IMR-90 (cell line): ENCODE results near the gene PAM. TPM values are rescaled to one million over a fixed set of nuclear protein-coding genes. Genes with fewer than 3 reads are reported as not detected.

Experiments used
- ATAC-seq: fragments of 200-7000 bp; cut with Tn5 transposase; 2 replicates; pipeline ENCODE4 v1.9.1; 2020; ENCODE audit warnings: low read depth, mild to moderate bottlenecking, moderate library complexity
- BruUV-seq: library from RNA; stranded (reverse); fragments of 400-500 nt; replicated peaks from 2 replicates; lab custom pipeline; 2021; lab: Mats Ljungman, UMichigan
- CTCF ChIA-PET: fragments of 300-600 bp; formaldehyde crosslinking; extraction: SDS; loops from one replicate; lab custom pipeline; 2021; ENCODE audit warnings: antibody characterized with exemption; lab: Yijun Ruan, JAX
- POLR2A ChIA-PET: fragments of 300-600 bp; sonication (Branson Sonifier 250); formaldehyde crosslinking; loops from one replicate; lab custom pipeline; 2022; ENCODE audit warnings: antibody characterized with exemption; ENCODE audit not compliant: unreplicated experiment; lab: Charles Lee
- DNase-seq: peaks from one replicate; pipeline ENCODE4 v3.0.0; 2013
- H2AFZ ChIP-seq: replicated peaks from 2 replicates; pipeline ENCODE3; 2013; ENCODE audit warnings: low read length, mild to moderate bottlenecking; ENCODE audit not compliant: poor library complexity
- H2AK5ac ChIP-seq: 2 replicates; pipeline ENCODE4 v1.6.1; 2013; ENCODE audit warnings: low read depth, low read length, inconsistent platforms
- H2AK9ac ChIP-seq: replicated peaks from 2 replicates; pipeline ENCODE3; 2013; ENCODE audit warnings: mild to moderate bottlenecking, low read depth, low read length, moderate library complexity; ENCODE audit not compliant: poor library complexity
- H2BK120ac ChIP-seq: 2 replicates; pipeline ENCODE4 v1.6.1; 2013; ENCODE audit warnings: low read depth, low read length, inconsistent platforms
- H2BK15ac ChIP-seq: 3 replicates; pipeline ENCODE4 v1.6.1; 2013; ENCODE audit warnings: low read depth, low read length, inconsistent platforms
- H2BK20ac ChIP-seq: 2 replicates; pipeline ENCODE4 v1.6.1; 2013; ENCODE audit warnings: low read depth, mild to moderate bottlenecking, inconsistent platforms, low read length, moderate library complexity
- H2BK5ac ChIP-seq: 2 replicates; pipeline ENCODE4 v1.6.1; 2013; ENCODE audit warnings: mild to moderate bottlenecking, low read depth, low read length, inconsistent platforms; ENCODE audit not compliant: poor library complexity, severe bottlenecking
- H3K14ac ChIP-seq: replicated peaks from 2 replicates; pipeline ENCODE4 v1.6.1; 2013; ENCODE audit warnings: low read depth, low read length, inconsistent platforms
- H3K18ac ChIP-seq: 2 replicates; pipeline ENCODE4 v1.6.1; 2013; ENCODE audit warnings: low read depth, low read length, control low read depth
- H3K23ac ChIP-seq: 2 replicates; pipeline ENCODE4 v1.6.1; 2013; ENCODE audit warnings: low read depth, low read length, inconsistent platforms
- H3K27ac ChIP-seq: 2 replicates; pipeline ENCODE4 v1.5.1; 2013; ENCODE audit warnings: mild to moderate bottlenecking, control low read depth, low read length; ENCODE audit not compliant: insufficient read depth
- H3K27me3 ChIP-seq: 2 replicates; pipeline ENCODE4 v1.6.1; 2013; ENCODE audit warnings: low read length; ENCODE audit not compliant: control insufficient read depth, insufficient read depth
- H3K36me3 ChIP-seq: 2 replicates; pipeline ENCODE4 v1.6.1; 2013; ENCODE audit warnings: low read length, mixed read lengths; ENCODE audit not compliant: control insufficient read depth, insufficient read depth
- H3K4ac ChIP-seq: 2 replicates; pipeline ENCODE4 v1.6.1; 2013; ENCODE audit warnings: low read depth, low read length, inconsistent platforms
- H3K4me1 ChIP-seq: 2 replicates; pipeline ENCODE4 v1.6.1; 2013; ENCODE audit warnings: low read length, mixed read lengths; ENCODE audit not compliant: control insufficient read depth, insufficient read depth
- H3K4me2 ChIP-seq: 2 replicates; pipeline ENCODE4 v1.6.1; 2013; ENCODE audit warnings: low read depth, mild to moderate bottlenecking, control low read depth, low read length, moderate library complexity
- H3K4me3 ChIP-seq: 2 replicates; pipeline ENCODE4 v1.5.1; 2013; ENCODE audit warnings: low read depth, mild to moderate bottlenecking, control low read depth, low read length, moderate library complexity; ENCODE audit not compliant: insufficient read depth
- H3K56ac ChIP-seq: 2 replicates; pipeline ENCODE4 v1.6.1; 2013; ENCODE audit warnings: low read length, inconsistent platforms; ENCODE audit not compliant: insufficient read depth; ENCODE audit errors: extremely low read depth
- H3K79me1 ChIP-seq, 2 experiments: 2 replicates each; pipeline ENCODE4 v1.6.1; 2013; ENCODE audit warnings: low read length in 2 of 2, inconsistent platforms in 1 of 2, low read depth in 1 of 2
- H3K9ac ChIP-seq: 2 replicates; pipeline ENCODE4 v1.6.1; 2013; ENCODE audit warnings: low read depth, low read length, control low read depth
- H3K9me1 ChIP-seq: 2 replicates; pipeline ENCODE4 v1.6.1; 2013; ENCODE audit warnings: low read length, inconsistent platforms; ENCODE audit not compliant: insufficient read depth
- H3K9me3 ChIP-seq: 2 replicates; pipeline ENCODE4 v1.6.1; 2013; ENCODE audit warnings: low read length; ENCODE audit not compliant: control insufficient read depth, insufficient read depth
- H4K20me1 ChIP-seq: 2 replicates; pipeline ENCODE4 v1.6.1; 2013; ENCODE audit warnings: low read length, inconsistent platforms; ENCODE audit not compliant: insufficient read depth
- H4K5ac ChIP-seq: 2 replicates; pipeline ENCODE4 v1.6.1; 2013; ENCODE audit warnings: mild to moderate bottlenecking, low read depth, low read length, control low read depth
- H4K8ac ChIP-seq, 2 experiments: 2 replicates each; pipeline ENCODE4 v1.6.1; 2013; ENCODE audit warnings: low read depth in 2 of 2, low read length in 2 of 2, control low read depth in 1 of 2, inconsistent platforms in 1 of 2
- H4K91ac ChIP-seq: 2 replicates; pipeline ENCODE4 v1.6.1; 2013; ENCODE audit warnings: low read depth, low read length, inconsistent platforms; ENCODE audit not compliant: insufficient read depth
- BHLHE40 ChIP-seq: fragments of 150-350 bp; IDR thresholded peaks from 2 replicates; pipeline ENCODE4 v1.6.1; 2016; ENCODE audit warnings: mild to moderate bottlenecking, low read depth, low read length
- CEBPB ChIP-seq: IDR thresholded peaks from 2 replicates; pipeline ENCODE4 v1.6.1; 2012; ENCODE audit warnings: low read depth, low read length, improper control_type of control experiment
- CHD1 ChIP-seq: IDR thresholded peaks from 2 replicates; pipeline ENCODE4 v1.6.1; 2012; ENCODE audit warnings: low read depth, low read length, improper control_type of control experiment
- CTCF ChIP-seq: conservative IDR thresholded peaks from 2 replicates; pipeline ENCODE4 v1.5.1; 2012; ENCODE audit warnings: mild to moderate bottlenecking, low read depth, low read length, improper control_type of control experiment
- ELK1 ChIP-seq: fragments of 150-350 bp; IDR thresholded peaks from 2 replicates; pipeline ENCODE4 v1.6.1; 2016; ENCODE audit warnings: low read depth, mild to moderate bottlenecking, low read length, moderate library complexity, borderline replicate concordance
- FOS ChIP-seq: fragments of 150-350 bp; IDR thresholded peaks from 2 replicates; pipeline ENCODE4 v1.6.1; 2016; ENCODE audit warnings: low read depth, low read length
- MAFK ChIP-seq: IDR thresholded peaks from 2 replicates; pipeline ENCODE4 v1.6.1; 2012; ENCODE audit warnings: low read depth, low read length, improper control_type of control experiment
- MAZ ChIP-seq: IDR thresholded peaks from 2 replicates; pipeline ENCODE4 v1.6.1; 2012; ENCODE audit warnings: low read depth, mild to moderate bottlenecking, low read length, improper control_type of control experiment, moderate library complexity, borderline replicate concordance
- MXI1 ChIP-seq: IDR thresholded peaks from 2 replicates; pipeline ENCODE4 v1.6.1; 2012; ENCODE audit warnings: low read depth, mild to moderate bottlenecking, low read length, moderate library complexity, borderline replicate concordance
- NFE2L2 ChIP-seq: fragments of 150-350 bp; IDR thresholded peaks from 2 replicates; pipeline ENCODE4 v1.6.1; 2016; ENCODE audit warnings: low read depth, mild to moderate bottlenecking, low read length
- POLR2A ChIP-seq: IDR thresholded peaks from 2 replicates; pipeline ENCODE4 v1.6.1; 2012; ENCODE audit warnings: mild to moderate bottlenecking, low read depth, low read length
- RAD21 ChIP-seq: IDR thresholded peaks from 2 replicates; pipeline ENCODE4 v1.6.1; 2012; ENCODE audit warnings: low read length, improper control_type of control experiment
- RCOR1 ChIP-seq: IDR thresholded peaks from 2 replicates; pipeline ENCODE4 v1.6.1; 2012; ENCODE audit warnings: mild to moderate bottlenecking, low read length, improper control_type of control experiment; ENCODE audit not compliant: insufficient replicate concordance
- RFX5 ChIP-seq: IDR thresholded peaks from 2 replicates; pipeline ENCODE4 v1.8.0; 2012; ENCODE audit warnings: low read depth, mild to moderate bottlenecking, low read length, moderate library complexity
- SMC3 ChIP-seq: fragments of 150-350 bp; IDR thresholded peaks from 2 replicates; pipeline ENCODE4 v1.6.1; 2016; ENCODE audit warnings: low read depth, mild to moderate bottlenecking, antibody characterized with exemption, low read length, moderate library complexity
- WGBS, 2 experiments: methylation state at CpG; one replicate each; pipeline versions ENCODE4 v1.1.5 to v1.1.7; 2013; ENCODE audit warnings: missing lambda C conversion rate in 2 of 2; ENCODE audit not compliant: insufficient read length in 1 of 2; ENCODE audit errors: extremely low coverage in 2 of 2; 5-methylcytosine and 5-hydroxymethylcytosine counted together
- dilution Hi-C: fragments of 300-500 bp; cut with HindIII; formaldehyde crosslinking; loops from one replicate; pipeline ENCODE4 v1.14.3; 2018; ENCODE audit warnings: low sequenced_read_pairs; ENCODE audit not compliant: unreplicated experiment
- in situ Hi-C: fragments of 300-500 bp; cut with MboI; formaldehyde crosslinking; loops from 3 replicates; pipeline ENCODE4 v1.14.3; 2019; ENCODE audit warnings: low sequenced_read_pairs, inconsistent platforms, mixed read lengths
- intact Hi-C: fragments of 100-400 bp; cut with micrococcal nuclease; formaldehyde crosslinking; loops from 2 replicates; pipeline ENCODE4 v1.10.0; 2022
- polyA plus RNA-seq, 3 experiments: library from polyadenylated mRNA; depleted of rRNA; stranded (reverse); fragments of >200 nt; gene quantifications; 2 replicates each; pipeline ENCODE4 v1.2.3, GENCODE V29; 2012; ENCODE audit warnings: low replicate concordance in 1 of 3
- total RNA-seq: library from RNA; depleted of rRNA; stranded (reverse); fragments of >200 nt; gene quantifications from 2 replicates; pipeline ENCODE4 v1.2.3, GENCODE V29; 2012
- TF ChIP-seq, protein P1 (sequence below): fragments of 150-350 bp; IDR thresholded peaks from 2 replicates; pipeline ENCODE4 v1.6.1; 2017; ENCODE audit warnings: mild to moderate bottlenecking, antibody characterized with exemption, low read length, low read depth

The PAM gene
- total and polyA plus RNA-seq, 2 of the 4 experiments (the other 2 are of a cell fraction): 115 to 179 TPM

DNA sequence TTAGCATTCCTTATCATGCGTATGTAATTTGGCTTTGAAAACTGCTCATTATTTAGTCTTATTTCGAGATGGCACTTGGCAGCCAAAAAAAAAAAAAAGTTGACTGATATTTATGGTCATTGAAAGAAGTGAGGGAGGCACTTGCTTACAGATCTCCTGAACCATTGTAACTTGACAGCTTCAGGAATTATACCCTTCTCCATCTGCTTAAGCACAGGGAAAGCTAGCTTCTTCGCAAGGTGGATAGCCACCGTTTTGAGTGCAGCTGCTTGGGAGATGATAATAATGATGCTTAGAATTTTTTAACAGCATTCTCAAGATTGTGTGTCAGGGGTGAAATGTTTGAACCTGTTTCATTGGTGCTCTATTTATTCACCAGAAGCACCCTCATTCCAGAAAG lies 248.8 kb downstream of the PAM start:
- Histone ChIP-seq H3K9me3 (no peaks in the 10 kb centered on the region), H3K27ac (no peak overlapping the region), H2AK5ac (no peak overlapping the region), H3K27me3 (no peaks in the 10 kb centered on the region), H3K18ac (no peak overlapping the region), H3K4me2 (no peak overlapping the region), H2BK120ac (no peak overlapping the region), H3K79me1 (no peaks in the 10 kb centered on the region; a peak in 1 of 4 replicates), H4K91ac (no peak overlapping the region), H3K4me3 (no peak overlapping the region), H2AK9ac (no peak overlapping the region), H4K8ac (no peak overlapping the region), H3K4ac (no peak overlapping the region), H3K23ac (no peak overlapping the region), H3K9ac (no peak overlapping the region), H2BK20ac (no peak overlapping the region), H2AFZ (no peak overlapping the region), H4K5ac (no peak overlapping the region), H3K4me1 (0 out of 2 replicates have a peak, but pooled peaks cover 3% of the 10 kb centered on the region), H2BK15ac (no peak overlapping the region), H3K14ac (no peak overlapping the region), H3K56ac (no peak overlapping the region), H3K36me3 (peaks cover 11% of the 10 kb centered on the region; the same call in 1 of the 2 replicates), H3K9me1 (peaks cover 2% of the 10 kb centered on the region), H4K20me1 (no peaks in the 10 kb centered on the region), H2BK5ac (no peak overlapping the region)
- ATAC-seq (no peak), DNase-seq (no peak)
- CTCF ChIA-PET: interaction anchor here (0.6 kb wide), 1 partner anchor 101 kb away, joined by 3 read pairs; no protein-coding TSS in a partner anchor
- TF ChIP-seq POLR2A (no peak), CTCF (no peak), BHLHE40 (no peak), NFE2L2 (no peak), FOS (no peak), RAD21 (no peak), MAZ (no peak), CEBPB (no peak), SMC3 (no peak), MAFK (no peak), ELK1 (no peak), RFX5 (no peak), CHD1 (no peak), RCOR1 (no peak), MXI1 (no peak)
- TF ChIP-seq, protein P1, sequence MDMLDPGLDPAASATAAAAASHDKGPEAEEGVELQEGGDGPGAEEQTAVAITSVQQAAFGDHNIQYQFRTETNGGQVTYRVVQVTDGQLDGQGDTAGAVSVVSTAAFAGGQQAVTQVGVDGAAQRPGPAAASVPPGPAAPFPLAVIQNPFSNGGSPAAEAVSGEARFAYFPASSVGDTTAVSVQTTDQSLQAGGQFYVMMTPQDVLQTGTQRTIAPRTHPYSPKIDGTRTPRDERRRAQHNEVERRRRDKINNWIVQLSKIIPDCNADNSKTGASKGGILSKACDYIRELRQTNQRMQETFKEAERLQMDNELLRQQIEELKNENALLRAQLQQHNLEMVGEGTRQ: no peak
- dilution Hi-C loops (no loop called here), in situ Hi-C loops (no loop called here), intact Hi-C loops (no loop called here)
- no TSS peak for BruUV-seq
- POLR2A ChIA-PET: interaction anchor here (0.6 kb wide), 1 partner anchor 359 kb away, joined by 3 read pairs; no protein-coding TSS in a partner anchor
- WGBS, 2 experiments: no CpG with 5 or more reads among the region's 4 CpGs
